Gastroesophageal sphincter (tissue), 3 donors: ENCODE results near the gene IFI16.
"Not testable (repeated sequence)": the region's sequence is repeated elsewhere in the genome, so short reads cannot be mapped to it uniquely, and the experiment has no call there.

Experiments
- EP300 ChIP-seq: sonication (generic); formaldehyde crosslinking; IDR thresholded peaks from one replicate; pipeline ENCODE4 v1.6.1; 2017; ENCODE audit warnings: antibody characterized with exemption, mild to moderate bottlenecking
- POLR2A ChIP-seq, 2 donors: fragments of 450-650 bp; IDR thresholded peaks; one replicate each; pipeline ENCODE4 v1.6.1; 2017; ENCODE audit warnings: antibody characterized with exemption in 2 of 2, mild to moderate bottlenecking in 2 of 2, moderate library complexity in 1 of 2
- POLR2AphosphoS5 ChIP-seq: sonication (generic); formaldehyde crosslinking; IDR thresholded peaks from one replicate; pipeline ENCODE4 v1.6.1; 2017; ENCODE audit warnings: antibody characterized with exemption
- TF ChIP-seq, protein P1 (sequence below), 4 experiments: fragments of 200-600 bp in 2 of 4; fragments of 450-650 bp in 2 of 4; sonication (generic) in 1 of 4; IDR thresholded peaks; one replicate each; pipeline ENCODE4 v1.5.1; 2017 to 2019; ENCODE audit warnings: antibody characterized with exemption in 4 of 4, mild to moderate bottlenecking in 2 of 4, moderate library complexity in 2 of 4

DNA sequence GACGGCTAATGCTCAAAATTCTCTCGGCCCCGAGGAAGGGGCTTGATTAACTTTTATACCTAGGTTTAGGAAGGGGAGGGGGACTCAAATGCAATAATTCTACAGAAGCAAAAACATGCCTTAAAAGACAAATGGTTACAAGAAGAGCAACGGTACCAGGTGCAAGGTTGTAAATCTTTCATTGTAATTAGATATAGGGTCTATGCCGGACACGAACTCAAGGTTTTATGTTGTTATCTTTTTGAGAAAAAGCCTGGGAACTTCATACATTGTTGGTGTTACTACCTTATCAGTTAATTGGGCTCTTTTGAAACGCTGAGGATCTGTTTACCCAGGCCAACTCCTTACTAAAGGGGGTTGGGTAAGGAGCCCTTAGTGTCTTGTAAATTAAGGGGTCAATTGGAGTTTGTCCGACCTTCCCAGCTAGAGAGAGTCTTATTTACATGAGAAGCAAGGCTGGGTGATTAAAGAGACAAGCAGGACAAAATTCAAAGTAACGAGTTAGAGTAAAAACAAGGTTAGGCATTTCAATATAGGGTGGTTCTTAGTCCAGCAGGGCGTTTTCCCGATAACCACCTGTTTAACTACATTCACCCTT is 3.4 kb upstream of the IFI16 start:
- TF ChIP-seq, protein P1, sequence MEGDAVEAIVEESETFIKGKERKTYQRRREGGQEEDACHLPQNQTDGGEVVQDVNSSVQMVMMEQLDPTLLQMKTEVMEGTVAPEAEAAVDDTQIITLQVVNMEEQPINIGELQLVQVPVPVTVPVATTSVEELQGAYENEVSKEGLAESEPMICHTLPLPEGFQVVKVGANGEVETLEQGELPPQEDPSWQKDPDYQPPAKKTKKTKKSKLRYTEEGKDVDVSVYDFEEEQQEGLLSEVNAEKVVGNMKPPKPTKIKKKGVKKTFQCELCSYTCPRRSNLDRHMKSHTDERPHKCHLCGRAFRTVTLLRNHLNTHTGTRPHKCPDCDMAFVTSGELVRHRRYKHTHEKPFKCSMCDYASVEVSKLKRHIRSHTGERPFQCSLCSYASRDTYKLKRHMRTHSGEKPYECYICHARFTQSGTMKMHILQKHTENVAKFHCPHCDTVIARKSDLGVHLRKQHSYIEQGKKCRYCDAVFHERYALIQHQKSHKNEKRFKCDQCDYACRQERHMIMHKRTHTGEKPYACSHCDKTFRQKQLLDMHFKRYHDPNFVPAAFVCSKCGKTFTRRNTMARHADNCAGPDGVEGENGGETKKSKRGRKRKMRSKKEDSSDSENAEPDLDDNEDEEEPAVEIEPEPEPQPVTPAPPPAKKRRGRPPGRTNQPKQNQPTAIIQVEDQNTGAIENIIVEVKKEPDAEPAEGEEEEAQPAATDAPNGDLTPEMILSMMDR (IDR thresholded peaks at IDR 0.05): not testable (repeated sequence)
- not testable (repeated sequence) for TF ChIP-seq POLR2A (IDR thresholded peaks at IDR 0.05); POLR2AphosphoS5; EP300
